GM12865 (cell line): ENCODE measurements around the gene DPYSL3.

Experiments used
- DNase-seq: peaks from one replicate; pipeline ENCODE4 v3.0.0; 2010; ENCODE audit warnings: low read depth
- H3K4me3 ChIP-seq: 2 replicates; pipeline ENCODE4 v1.5.1; 2011; ENCODE audit warnings: mild to moderate bottlenecking, low read depth, low read length, control low read depth
- CTCF ChIP-seq: IDR thresholded peaks from 2 replicates; pipeline ENCODE4 v1.5.1; 2011; ENCODE audit warnings: low read length, control low read depth, low read depth, inconsistent platforms; ENCODE audit not compliant: insufficient read depth; ENCODE audit errors: missing control alignments

DPYSL3 gene

GRCh38 chr5:147390654-147391225 is 119.1 kb downstream of the DPYSL3 start:
- H3K4me3 ChIP-seq, result no peak overlapping the region
- DNase-seq, result no peak
- no peak for TF ChIP-seq CTCF

- H3K4me3 ChIP-seq, result no peak overlapping the region
- DNase-seq, result no peak
- TF ChIP-seq CTCF, result no peak
Measured at GRCh38 chr5:147388184-147389108, 121.4 kb downstream of the DPYSL3 start.

- no peak for DNase-seq
- TF ChIP-seq CTCF, result no peak
- H3K4me3 ChIP-seq, result no peak overlapping the region
Measured at GRCh38 chr5:147387109-147387508, 122.8 kb downstream of the DPYSL3 start.

GRCh38 chr5:147384346-147385193 is 125.3 kb downstream of the DPYSL3 start:
- H3K4me3 ChIP-seq, result no peak overlapping the region
- DNase-seq, result no peak
- TF ChIP-seq CTCF, result no peak

- no peak overlapping the region for H3K4me3 ChIP-seq
- DNase-seq, result no peak
- no peak for TF ChIP-seq CTCF
Measured at GRCh38 chr5:147382776-147383175, 127.1 kb downstream of the DPYSL3 start.

GRCh38 chr5:147381555-147381954 is 128.3 kb downstream of the DPYSL3 start:
- TF ChIP-seq CTCF, result no peak
- no peak overlapping the region for H3K4me3 ChIP-seq
- DNase-seq, result no peak
